NOMO-1 treated with dmso at 0.1 percent for 144 hours (cell line): ENCODE measurements around the gene RAB31.
"Not testable (repeated sequence)": the region's sequence is repeated elsewhere in the genome, so short reads cannot be mapped to it uniquely, and the experiment has no call there.

Experiments used
- DNase-seq: peaks from one replicate; lab custom pipeline; 2025; ENCODE audit not compliant: unreplicated experiment; lab: John Stamatoyannopoulos, UW

The RAB31 gene

DNA sequence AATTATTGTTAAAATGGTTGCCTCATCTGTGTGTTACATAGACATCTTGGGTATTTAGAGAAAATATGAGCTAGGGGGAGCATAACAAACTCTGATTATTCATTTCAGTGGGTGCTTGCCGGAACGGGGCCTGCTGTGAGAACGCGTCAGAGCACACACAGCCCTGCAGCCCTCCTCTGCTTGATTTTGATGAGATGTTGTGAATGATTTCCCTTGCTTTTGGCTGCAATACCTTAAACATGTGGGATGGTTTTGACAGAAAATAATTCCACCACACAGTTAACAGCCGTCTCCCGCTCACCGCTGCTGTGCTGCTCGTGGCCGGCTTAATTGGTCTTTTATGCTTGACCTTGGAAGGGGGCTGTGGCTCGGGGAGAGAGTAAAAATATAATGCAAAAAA, 127.7 kb downstream of the RAB31 start:
- DNase-seq: no peak

DNA sequence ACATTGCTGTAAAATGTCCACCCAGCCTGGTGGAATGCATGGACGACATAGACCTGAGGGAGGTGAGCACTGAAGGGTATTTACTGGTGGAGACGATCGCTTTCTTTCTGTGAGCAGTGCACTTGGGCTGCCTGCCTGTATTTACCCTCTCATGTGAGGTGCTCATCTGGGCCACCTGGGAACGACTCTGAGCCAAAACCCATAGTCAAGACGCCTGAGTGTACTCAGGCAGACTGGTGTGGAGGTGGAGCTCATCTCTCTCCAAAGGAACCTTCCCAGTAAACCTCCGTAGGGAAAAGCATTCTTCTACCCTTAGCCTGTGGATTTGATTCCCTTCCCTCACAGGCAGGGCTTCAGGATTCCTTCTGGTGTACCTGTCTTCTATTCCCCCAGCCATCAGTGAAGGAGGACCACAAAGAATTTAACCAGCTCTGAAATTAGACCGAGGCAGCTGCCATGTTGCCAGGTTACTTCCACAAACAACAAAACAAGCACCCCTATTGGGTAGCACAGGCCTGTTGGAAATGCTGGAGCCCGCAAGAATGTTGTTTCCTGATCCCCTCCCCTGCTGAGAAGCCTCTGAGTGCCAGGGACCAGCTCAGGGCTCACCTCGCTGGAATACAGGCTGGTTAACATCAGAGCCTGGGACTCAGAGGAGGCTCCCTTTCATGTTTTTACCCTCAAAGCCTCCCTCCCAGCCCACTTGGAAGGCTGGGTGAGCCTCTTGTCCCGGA, 130.2 kb downstream of the RAB31 start:
- DNase-seq: no peak

DNA sequence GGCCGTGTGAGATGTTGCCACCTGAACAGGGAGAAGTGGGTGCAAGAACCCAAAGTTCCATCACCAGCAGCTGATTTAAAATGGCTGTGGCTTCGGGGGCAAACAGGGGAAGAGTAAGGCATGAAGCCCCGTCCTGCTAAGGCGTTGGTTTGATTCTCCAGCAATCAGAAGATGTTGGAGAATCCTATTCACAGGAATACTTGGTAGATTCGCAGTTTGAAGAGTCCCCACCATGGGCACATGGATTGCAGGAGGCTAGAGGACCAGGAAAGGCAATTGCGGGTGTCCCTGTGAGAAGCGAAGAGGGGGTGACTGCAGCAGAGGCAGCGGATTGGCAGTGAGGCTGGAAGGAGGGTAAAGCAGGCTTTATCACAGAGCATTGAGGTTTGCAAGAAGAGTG, 131.1 kb downstream of the RAB31 start:
- no peak for DNase-seq

DNA sequence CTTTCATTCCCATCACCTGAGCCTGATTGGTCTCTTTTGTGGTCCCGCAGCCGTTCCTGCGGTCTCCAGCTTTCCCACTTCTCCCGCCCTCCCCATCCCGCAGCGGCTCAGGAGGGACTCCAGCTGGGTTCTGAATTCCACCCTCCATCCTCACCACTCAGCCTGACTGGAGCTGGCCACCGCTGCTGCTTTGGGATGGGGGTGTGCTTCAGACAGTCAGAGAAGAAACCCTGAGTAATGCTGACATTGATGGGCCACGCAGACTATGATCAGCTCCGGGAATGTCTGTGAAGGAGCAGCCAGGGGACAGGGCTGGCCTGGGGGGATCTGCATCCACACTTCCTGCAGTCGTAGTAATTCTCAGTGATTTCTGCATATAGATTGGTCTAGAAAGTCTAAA, 131.8 kb downstream of the RAB31 start:
- DNase-seq: no peak

DNA sequence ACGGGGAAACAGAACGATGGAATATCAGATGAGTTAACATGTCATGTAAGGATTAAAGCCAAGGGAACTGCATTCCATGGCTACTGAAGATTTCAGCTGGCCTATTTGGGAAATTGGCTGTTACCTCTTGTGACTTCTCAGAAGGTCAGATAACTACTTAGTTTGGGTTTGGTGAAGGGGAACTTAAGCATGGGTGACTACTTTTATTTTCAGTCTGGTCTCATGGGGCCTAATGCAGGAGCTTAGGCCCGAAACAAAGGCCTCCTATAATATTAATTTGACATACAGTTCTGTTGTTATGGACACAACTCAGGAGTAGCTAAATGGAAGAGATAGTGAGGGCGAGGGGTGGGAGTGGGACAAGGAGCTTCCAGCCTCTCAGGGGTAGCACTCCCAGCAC, 133.7 kb downstream of the RAB31 start:
- DNase-seq: no peak

DNA sequence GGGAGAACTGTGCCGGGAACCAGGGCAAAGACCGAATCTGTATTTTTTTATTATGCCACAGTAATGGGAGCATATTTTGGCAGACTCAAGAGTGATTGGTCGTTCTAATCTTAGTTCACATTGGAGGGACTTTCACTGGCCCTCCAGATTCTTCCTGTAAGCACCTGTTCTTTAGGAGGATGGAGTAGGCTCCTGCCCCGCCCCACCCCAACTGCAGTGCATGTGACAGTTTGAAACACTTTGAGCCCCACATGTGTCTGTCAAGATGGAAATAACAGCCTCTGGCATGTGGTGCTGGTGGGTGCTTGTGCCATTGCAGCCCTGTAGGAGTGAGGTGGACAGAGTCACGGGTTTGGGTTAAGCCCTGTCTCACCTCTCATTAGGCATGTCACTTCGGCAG, 134.3 kb downstream of the RAB31 start:
- no peak for DNase-seq

DNA sequence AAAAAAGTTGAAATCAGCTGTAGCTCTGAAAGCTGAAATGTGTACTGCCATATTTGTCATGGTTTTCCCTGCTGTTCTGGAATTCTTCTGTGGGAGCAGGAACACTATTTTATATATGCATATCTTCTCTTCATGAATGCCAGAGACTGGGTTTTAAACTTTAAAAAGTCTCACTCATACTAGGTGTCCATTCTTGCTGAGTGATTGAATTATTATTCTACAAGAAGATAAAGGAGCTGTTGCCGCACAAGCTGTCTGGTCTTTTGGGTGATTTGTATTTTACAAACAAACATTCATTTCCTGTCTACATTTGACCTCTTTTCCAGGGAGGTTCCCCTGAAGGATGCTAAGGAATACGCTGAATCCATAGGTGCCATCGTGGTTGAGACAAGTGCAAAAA, 137.2 kb downstream of the RAB31 start:
- no peak for DNase-seq

DNA sequence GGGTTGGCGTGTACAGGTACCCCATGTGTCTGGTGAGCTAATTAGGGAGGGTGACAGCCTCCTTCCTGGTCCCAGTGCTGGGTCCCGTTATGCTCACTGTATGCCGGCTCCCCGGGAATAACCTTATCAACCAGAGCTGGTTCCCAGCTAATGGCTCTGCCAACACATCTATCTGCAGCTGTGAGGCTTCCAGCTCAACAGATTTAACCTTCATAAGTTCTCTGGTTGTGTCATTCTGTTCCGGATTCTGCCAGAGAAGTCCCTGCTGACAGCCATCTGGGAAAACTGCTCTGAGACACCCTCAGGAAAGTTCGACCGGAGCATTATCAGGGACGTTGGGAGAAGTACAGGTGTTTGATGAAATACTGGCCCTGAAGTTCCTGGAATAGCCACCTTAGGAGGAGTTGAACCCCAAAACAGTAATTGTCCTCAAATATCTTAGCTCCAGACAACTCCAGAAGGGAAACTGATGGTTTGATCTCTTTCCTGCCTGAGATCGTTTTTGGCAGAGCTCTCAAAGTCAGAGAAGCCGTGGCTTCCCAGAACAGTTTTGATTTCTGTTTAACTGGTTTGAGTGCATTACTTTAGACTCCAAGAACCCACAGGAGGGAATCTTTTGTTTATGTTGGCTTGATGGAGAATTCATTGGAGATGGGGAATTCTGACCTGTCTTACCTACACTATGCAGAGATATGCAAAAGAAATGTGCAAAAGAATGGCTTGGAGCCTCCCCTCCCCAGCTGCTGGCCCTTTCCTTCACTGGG, 138.2 kb downstream of the RAB31 start:
- no peak for DNase-seq

DNA sequence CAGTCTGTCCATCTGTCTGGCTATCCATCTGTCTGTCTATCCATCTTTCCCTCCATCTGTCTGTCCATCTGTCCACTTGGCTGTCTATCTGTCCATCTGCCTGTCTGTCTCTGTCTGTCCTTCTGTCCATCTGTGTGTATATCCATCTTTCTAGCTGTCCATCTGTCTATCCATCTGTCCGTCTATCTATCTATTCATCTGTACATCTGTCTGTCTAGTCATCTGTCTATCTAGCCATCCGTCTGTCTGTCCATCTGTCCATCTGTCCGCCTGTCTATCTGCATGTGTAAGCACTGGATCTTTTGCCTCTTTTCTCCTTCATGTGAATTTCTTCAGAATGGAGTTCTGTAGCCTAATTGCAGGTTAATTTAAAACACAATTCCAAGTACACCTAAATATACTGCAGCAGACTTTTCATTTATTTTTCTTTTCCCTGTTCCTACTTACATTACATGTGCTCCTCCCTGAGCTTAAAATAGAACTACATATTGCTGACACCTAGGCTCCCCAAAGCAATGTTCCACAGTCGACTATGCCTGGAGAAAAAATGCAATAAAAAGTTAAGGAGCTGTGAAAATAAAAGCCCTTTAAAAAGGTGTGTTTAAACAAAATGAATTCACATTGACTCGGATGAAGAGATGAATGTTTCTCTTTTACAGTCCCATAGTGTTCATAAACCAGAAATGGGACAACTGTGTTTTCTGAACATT, 140.2 kb downstream of the RAB31 start:
- no peak for DNase-seq

DNA sequence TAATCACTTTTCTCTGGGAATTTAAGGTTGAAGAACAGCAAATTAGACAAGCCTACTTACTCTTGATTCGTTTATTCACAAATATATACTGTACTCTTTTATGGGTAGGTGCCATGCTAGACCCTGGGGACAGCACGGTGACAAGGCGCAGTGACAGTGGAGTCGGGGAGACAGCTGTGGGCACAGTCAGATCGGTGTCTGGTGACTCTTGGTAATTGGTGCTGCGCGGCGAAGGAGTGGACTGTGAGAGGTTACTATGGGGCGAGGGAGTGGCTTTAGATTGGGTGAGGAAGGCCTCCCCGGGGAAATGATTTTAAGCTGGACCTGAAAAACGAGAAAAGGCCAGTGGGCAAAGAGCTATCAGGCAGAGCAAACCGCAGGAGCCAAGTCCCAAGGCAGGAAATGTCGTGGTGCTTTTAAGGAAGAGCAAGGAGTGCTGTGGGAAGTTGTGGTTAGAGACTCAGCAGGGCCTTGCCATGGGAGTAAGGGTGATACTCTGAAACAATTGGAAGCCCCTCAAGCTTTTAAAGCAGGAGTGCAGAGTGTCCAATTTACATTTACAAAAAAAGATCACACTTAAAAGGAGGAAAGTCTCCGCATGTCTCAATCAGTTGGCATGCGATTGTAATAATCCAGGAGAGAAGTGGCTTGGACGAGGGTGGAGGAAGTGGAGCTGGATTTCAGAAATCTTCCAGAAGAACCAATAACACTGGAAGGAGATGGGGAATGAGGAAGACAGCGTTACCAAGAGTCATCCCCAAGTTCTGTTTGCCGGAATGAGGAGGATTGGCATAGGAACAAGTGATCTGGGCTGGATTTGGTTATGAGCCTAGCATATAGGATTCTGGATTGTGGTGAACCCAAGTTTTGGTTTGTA, 141.5 kb downstream of the RAB31 start:
- DNase-seq: peak; percentile 29

DNA sequence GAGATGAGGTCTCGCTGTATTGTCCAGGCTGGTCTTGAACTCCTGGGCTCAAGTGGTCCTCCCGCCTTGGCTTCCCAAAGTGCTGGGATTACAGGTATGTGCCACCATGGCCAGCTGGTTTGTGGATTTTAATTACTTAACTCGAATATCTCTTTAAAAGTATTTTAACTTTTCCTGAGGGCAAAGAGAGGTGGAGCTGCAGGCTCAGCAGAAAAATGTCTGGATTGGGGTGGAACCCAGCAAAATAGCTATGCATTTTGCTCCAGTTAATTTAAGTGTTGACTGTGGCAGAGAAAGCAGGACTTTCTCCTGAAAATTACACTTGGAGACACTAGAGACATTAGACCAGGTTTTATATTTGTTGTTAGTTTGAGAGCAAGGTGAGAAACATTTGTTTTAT, 142.2 kb downstream of the RAB31 start:
- DNase-seq: no peak

DNA sequence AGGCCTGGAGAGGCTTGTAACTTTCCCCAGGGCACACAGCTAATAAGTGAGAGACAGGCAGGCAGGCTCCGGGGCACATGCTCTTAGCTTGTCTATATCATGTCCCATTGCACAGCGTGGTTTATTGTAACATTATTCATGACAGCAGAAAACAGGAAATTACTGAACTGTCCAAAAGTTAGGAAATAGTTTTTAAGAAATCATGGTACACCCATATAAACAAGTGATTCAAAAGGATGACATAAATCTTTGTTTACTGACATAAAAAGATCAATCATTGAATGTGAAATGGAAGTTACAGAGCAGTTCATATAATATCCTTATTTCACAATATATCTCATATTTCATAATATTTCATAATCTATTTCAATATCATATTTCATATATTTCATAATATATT, 143.4 kb downstream of the RAB31 start:
- DNase-seq: no peak

DNA sequence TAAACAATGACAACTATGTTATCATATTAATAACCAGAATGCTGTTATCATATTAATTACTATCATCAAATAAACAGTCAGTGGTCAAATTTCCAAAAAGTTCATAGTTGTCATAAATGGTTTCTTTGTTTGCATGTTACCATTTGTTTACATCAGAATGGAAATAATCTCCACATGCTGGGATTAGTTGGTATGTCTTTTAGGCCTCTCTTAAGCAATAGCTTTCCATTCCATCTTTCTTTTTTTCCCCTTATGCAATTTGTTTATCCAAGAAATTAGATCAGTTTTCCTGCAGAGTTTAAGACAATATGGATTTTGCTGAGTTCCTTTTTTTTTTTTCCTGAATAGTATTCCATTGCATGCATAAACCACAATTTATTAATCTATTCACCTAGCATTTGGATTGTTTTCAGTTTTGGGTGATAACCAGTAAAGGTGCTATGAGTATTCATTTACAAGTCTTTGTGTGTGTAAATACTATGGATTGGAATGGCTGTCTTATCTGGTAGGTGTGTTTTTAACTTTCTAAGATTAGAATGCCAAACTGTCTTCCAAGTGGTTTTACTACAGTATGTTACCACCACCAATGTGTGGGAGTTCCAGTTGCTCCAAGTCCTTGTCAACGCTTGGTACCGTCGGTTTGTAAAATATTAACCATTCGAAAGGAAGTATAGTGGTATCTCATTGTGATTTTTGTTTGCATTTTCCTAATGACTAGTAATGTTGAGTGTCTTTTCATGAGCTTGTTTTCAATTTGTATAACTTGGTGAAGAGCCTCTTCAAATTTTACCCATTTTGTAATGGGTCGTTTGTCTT, 144.4 kb downstream of the RAB31 start:
- no peak for DNase-seq

DNA sequence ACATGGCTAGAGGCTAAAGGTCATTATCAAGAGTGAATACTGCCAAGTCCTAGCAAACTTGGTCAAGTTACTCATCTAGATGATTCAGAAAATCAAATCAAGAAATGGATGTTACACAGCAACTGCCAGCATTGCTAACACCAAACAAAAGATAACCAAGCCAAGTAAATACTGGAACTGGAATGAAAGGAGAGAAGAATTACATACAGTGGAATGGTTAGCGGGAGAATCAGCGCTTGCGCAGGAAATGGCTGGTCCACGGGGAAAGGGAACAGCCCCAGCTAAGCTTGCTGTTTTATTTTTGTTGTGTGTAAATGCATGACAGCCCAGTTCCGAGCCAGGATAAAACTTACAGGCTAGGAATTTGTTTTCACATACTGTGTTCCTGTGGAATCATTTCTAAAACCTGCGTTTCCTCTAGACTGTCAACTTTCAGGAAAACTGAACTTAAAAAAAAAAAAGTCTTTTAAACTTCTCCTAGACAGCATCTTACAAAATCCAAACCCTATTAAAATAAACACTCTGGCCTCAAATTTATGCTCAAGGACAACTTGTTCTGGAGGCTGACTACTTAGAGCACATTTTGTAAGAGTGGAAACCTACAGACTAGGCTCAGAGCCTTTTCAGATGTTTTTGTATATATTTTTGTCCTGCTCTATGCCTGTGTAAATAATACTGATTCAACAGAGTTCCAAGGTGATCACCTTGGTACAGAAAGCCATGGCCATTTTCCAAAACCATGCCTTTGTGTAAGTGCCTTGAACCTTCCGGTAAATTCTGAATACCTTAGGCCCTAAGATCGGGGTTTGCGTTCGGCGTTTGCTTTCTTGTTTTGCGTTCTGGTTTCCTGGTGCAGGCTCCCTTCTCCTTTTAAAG, 146.9 kb downstream of the RAB31 start:
- DNase-seq: no peak

DNA sequence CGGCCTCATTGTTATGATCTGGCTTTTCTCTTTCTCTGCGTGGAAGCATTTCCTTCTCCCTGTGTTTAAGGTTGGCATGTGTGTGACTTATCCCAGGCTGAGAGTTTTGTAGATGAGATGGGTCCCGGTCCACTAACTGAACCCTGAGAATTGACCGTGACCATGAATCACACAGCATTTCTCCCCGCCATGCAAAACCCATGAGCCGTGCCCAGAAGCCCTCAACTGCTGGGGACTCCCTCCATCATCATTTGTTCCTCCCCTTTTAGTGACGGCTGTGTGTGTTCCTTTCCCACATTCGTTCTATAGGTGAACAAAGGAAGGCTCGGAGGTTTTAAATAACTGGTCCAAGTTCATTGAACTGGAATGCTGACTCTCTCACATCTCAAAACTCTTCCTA, 147.6 kb downstream of the RAB31 start:
- DNase-seq: no peak

DNA sequence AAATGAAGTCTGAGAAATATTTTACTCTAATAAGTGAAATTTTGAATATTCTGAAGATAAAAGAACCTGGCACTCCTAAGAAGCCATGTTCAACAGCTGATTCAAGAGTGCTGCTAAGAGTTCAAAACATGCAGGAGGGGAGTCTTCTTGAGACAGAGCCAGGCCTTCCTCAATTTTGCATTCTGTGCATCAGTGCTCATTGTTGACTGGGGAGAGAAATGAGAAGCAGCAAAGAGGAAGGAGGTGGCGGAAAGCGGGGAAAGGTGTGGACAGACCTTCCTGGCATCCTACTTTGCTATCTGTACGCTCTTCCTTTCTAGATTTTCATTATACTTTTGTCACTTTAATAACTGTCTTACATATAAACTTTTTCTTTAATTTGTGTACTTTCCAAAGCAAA, 148.0 kb downstream of the RAB31 start:
- DNase-seq: peak; percentile 33

DNA sequence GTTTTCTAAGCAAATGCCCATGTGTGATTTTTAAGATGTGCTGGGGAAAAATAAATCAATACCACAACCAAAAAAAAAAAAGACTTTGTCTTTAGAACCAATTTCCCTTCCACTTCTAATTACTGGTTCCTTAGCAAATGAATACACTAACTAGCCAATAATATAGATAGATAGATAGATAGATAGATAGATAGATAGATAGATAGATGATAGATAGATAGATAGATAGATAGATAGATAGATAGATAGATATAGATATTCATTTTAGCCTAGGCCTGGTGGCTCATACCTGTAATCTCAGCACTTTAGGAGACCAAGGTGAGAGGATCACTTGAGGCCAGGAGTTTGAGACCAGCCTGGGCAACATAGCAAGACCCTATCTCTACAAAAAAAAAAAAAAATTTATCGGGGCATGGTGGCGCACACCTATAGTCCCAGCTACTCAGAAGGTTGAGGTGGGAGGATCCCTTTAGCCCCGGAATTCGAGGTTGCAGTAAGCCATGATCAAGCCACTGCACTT, 149.4 kb downstream of the RAB31 start:
- DNase-seq: not testable (repeated sequence)

DNA sequence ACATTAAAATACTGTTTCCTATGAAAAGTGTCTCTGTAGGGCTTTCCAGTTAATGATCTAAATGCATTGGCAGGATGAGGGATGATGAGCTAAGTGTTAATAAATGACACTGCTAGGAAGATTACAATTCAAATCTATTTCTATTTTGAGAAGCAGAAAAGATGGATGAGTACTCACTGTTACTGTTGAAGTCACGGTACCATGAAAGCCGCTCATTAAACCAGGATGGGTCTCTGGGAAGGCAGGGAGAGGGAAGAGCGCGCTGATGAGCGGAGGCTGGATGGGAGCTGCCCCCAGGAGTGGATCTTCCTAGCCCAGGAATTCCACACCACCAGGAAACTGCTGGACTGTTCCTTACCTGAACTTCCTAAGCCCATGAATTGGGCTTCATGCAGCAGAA, 150.5 kb downstream of the RAB31 start:
- DNase-seq: no peak

DNA sequence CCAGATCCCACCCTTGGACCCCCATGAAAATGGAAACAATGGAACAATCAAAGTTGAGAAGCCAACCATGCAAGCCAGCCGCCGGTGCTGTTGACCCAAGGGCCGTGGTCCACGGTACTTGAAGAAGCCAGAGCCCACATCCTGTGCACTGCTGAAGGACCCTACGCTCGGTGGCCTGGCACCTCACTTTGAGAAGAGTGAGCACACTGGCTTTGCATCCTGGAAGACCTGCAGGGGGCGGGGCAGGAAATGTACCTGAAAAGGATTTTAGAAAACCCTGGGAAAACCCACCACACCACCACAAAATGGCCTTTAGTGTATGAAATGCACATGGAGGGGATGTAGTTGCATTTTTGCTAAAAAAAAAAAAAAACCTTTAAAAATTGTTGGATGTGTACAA, 151.1 kb downstream of the RAB31 start:
- no peak for DNase-seq
